GM19099 (cell line): ENCODE measurements around the gene PMPCA.

Experiments
- POLR2A ChIP-seq: IDR thresholded peaks from 3 replicates; pipeline ENCODE4 v1.6.1; 2011; ENCODE audit warnings: low read depth; ENCODE audit not compliant: insufficient read length; ENCODE audit errors: extremely low read depth

The PMPCA gene

DNA sequence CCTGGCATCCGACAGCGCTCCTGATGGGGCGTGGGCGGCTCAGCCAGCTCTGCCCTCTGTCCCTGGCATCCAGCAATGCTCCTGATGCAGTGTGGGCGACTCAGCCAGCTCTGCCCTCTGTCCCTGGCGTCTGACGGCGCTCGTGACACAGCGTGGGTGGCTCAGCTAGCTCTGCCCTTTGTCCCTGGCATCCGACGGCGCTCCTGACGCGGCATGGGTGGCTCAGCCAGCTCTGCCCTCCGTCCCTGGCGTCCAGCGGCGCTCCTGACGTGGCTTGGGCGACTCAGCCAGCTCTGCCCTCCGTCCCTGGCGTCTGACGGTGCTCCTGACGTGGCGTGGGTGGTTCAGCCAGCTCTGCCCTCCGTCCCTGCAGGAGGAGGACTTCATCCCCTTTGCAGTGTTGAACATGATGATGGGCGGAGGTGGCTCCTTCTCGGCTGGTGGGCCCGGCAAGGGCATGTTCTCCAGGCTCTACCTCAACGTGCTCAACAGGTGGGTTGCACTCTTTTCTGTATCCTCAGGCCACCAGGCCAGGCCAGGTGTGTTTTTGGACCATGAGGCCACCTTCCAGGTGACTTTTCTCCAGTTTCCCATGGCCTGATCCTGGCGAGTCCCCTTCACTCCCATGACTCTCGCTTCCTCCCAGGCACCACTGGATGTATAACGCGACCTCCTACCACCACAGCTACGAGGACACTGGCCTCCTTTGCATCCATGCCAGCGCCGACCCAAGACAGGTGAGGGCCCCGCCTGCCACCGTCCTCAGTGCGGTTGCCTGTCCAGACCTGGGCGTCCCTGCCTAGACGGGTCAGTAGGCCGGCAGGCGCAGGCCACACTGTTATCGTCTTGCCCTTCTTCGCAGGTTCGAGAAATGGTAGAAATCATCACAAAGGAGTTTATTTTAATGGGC, 8.0 kb downstream of the PMPCA start:
- no peak for TF ChIP-seq POLR2A

DNA sequence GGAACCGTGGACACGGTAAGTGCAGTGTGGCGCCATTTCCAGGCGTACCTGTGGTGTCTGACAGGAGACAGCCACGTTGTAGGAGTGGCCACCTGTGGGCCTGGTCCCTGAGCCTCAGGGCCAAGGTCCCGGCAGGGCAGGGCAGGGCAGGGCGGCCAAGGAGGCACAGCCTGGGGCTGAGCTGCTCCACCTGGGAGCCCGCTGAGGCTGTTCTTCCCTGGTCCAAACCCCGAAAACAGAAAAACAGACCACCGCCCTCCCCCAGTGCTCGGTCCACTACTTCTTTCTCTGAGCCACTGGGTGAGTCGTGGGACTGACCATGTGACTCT, 8.6 kb downstream of the PMPCA start:
- no peak for TF ChIP-seq POLR2A

DNA sequence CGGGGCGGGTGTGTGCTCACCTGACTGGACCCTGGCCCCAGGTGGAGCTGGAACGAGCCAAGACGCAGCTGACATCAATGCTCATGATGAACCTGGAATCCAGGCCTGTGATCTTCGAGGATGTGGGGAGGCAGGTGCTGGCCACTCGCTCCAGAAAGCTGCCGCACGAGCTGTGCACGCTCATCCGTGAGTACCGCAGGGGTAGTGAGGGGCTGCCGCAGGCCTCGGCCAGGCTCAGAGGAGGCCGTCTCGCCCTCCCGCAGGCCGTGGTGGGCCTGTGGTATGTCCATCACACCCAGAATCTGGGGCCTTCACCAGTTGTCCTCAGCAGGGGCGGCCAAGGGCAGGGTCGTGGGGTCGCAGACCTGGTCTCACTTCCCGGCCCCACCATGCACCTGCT, 11.3 kb downstream of the PMPCA start:
- TF ChIP-seq POLR2A = no peak

DNA sequence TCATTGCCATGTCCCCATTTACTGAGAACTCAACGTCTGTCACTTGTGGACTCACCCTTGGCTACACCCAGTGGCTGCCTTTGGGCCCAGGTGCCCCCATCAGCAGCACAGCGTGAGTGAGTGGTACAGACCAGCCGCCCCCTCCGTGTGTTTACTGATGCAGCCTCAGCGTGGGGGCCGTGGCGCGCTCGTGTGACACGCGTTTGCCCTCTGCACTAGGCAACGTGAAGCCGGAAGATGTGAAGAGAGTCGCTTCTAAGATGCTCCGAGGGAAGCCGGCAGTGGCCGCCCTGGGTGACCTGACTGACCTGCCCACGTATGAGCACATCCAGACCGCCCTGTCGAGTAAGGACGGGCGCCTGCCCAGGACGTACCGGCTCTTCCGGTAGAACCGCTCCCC, 12.4 kb downstream of the PMPCA start:
- no peak for TF ChIP-seq POLR2A

DNA sequence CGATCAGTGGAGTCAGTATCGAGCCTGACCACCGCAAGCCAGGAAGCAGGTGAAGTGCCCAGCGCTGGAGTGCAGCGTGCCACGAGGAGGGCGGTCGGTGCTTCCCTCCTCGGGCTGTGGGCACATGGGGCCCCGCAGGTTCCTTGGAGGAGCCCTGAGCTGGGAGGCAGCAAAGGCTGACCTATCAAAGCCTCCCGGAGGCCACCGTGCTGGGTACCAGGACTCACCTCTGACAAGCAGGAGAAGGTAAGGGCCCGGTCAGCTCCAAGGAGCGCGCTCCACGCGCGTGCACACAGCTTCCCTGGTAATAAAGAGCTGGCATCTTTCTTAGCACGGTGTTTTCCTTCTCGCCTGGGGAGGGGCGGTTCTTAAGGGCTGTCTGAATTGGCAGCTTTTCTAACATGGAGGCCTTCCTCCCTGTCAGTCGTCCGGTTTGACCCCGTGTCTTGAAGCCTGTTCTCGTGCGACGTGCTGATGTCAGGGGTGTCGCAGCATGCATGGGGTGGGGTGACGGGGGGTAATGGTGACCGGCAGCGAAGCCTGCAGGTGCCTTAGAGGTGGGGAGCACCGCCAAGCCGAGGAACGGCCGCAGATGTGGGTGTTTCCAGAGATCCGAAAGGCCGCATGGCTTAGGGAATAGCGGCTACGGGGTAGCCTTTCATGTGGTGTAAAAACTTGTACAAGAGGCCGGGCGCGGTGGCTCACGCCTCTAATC, 13.1 kb downstream of the PMPCA start:
- TF ChIP-seq POLR2A = no peak

DNA sequence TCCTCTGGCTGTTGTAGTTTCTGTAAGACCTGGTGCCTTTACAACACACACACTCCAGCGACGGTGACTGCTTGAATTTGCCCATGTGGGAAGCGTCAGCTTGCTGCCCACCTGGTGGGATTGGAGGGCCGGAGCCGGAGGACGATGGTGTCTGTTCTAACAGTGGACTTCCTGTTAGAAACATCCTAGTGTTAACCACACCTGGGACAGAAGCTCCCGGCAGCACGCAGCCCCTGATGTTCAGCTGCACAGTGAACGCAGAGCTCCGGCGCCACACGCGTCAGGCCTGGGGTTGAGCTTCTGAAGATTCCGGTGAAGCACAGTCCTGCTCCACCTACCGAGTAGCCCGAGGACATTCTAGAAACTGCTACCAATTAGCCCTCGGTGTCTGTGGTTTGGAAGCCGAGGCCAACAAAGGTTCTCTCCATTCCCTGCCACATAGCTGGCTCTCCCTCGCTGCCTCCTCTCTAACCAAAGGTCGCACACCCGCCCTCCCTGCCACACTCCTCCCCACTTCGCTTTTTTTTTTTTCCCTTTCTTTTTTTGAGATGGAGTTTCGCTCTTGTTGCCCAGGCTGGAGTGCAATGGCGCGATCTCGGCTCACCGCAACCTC, 14.4 kb downstream of the PMPCA start:
- TF ChIP-seq POLR2A = no peak

DNA sequence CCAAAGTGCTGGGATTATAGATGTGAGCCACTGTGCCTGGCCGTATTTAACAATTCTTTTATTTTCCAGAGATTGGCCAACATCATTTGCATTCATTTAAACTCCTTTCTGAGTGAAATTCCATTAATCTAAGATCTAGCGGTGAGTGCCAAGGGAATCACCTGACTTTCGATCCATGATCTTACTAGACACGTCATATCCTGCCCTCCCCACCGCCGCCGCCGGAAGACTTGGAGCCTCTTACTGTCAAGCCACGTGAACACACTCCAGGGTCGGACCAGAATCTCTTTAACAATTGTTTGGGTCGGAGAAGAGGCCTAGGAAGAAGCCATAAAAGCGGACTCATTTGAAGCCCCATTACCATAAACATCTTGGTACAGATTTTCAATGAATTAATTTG, 16.3 kb downstream of the PMPCA start:
- TF ChIP-seq POLR2A = no peak

DNA sequence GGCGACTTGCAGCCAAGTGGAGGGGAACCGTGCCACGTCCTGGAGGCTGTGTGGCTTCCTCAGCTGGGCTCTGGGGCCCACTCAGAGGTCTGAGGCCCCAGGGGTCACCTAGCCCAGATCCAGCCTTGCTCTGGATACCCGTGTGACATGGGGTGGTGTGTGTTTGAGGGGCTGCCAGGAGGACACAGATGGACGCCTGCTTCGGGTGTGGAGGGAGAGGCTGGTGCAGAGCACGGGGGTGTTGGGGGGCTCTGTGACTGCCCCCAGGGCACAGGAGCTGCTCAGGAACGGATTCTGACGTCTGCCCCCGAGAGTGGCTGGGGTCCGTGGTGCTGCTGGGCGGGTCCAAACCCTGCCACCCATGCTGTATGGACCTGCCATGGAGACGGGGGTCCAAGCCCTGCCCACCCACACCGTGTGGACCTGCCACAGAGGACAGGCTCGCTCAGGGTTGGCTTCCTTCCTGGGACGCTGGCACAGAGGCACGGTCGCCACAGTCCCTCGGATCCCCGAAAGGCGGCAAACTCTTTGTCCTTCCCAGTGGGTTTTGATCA, 18.7 kb downstream of the PMPCA start:
- TF ChIP-seq POLR2A = no peak

DNA sequence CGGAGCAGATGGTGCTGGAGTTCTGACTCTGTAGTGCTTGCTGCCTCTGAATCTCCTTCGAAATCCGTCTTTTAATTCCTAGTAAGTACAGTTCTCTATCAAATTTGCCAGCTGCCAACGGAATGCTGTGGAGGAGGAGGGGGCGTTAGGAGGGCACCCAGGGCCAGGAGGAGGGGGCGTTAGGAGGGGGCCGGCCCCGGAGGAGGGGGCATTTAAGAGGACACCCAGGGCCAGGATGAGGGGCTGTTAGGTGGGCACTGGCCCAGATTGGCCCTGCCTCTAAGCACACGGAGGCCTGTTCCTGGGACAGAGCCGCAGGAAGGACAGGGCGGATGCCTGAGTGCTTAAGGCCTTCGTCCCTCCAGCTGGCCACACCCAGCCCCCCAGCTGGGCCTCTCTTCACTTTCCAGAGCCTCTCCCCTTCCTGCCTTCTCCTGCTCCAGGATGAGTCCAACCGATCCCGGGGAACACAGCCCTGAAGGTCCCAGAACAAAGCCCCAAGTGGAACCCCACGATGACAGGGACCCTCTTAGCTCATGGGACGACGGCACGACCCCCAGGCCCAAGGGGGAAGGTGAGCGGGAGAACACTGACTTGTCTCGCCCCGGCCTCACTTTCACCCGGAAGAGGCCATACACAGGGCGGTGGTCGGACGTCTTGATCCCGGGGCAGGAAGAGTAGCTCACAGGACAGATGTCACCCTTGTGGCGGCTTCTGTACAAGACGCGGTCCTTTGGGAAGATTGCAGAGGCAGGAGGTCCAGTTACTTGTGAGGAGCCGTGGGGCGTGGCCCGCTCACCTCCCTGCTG, 19.4 kb downstream of the PMPCA start:
- TF ChIP-seq POLR2A = no peak

DNA sequence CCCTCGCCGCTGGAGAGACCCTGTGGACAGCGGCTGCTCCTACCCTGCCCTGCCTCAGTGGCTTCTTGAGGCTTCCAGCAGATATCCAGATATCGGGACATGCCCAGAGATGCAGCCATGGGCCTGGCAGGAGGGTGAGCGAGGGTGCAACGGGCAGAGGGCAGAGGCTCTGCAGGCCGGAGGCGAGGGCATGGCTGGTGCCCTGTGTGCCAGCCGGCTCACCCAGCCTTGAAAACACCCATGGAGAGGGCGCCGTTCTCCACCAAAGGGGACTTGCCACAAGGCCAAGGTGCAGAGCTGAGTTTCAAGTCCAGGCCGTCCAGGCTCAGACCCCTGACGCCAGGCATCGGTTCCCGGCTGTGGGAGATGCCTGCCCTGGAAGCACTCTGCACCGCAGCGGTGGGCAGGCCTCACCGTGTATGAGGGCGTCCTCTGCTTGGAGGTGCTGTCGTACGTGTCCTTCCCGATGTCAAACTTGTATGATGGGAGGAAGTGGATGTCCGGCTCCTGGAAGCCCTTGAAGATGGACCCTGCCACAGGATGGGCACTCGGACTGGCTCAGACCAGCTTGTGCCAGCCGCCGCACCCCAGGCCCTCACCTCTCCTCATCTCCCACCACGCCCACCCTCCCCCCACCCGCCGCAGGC, 20.3 kb downstream of the PMPCA start:
- no peak for TF ChIP-seq POLR2A

DNA sequence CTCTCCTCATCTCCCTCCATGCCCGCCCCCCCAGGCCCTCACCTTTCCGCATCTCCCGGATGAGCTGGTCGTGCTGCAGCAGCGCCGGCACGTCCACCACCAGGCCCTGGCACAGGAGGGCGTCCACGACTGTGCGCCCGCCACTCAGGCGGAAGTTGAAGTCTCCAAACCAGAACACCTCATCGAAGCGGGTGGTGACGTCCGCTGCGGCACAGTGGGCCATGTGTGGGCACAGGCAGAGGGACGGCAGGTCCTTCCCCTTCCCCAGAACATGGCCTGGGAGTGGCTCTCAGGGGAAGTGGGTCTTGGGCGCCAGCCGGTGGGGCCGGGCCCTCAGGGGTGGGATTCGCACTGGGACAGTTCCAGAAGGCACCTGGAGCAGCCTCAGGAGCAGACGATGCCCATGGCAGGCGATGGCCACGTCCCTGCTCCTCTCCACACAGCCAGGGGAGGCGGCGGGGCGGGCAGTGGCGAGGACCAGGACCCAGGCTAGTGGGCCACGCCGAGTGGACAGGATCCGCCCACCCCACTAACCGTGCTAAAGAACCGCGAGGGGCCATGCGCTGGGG, 21.4 kb downstream of the PMPCA start:
- no peak for TF ChIP-seq POLR2A

DNA sequence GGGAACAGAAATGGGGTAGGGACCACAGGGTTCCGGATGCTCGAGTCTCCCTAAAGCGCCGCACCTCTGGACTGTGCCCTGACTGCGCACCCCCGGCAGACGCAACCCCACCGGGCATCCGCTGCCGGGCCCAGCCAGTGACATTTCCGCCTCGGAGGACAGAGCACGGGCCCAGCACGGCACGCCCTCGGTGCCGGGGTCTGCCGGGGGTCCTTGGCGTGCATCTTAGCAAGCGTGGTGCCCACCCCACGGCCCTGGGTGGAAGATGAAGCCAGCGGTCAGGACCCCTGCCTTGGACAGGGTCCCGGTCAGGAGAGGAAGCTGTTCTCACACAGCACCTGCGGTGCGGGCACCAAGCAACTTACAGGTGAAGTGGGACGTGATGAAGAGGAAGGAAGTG, 22.1 kb downstream of the PMPCA start:
- TF ChIP-seq POLR2A = no peak

DNA sequence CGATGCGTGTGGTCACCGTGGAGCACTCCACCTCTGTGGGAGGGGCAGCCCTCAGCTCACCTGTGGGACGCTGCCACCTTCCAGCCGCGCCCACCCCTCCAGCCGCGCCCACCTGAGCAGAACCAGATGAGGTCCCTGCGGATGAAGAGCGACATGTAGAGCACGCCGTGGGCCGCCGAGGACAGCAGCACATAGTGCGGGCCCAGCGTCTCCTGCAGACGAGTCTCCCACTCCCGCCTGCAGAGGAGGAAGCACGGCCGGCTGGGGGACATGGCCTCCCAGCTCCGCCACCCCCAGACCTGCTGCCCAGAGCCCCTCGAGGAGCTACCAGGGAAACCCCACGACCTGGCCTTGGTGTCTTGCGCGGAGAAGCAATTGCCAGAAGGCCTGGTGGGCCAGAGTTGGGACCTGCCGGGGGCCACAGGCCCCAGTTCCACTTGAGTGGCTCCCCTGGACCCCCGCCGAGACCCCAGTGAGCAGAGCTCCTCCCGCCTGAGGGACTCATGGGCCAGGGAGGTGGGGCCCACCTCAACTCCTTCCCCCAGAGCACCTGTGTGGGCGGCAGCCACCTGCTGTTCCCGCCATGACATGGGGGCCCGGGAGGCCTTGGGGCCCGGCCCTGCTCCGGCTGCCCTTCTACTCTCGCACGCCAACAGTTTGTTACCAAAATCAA, 22.7 kb downstream of the PMPCA start:
- no peak for TF ChIP-seq POLR2A
